ENCODE data around the gene GSTM3. TPM values are rescaled to one million over a fixed set of nuclear protein-coding genes. Genes with fewer than 3 reads are reported as not detected.

GSTM3 gene
- total and polyA plus RNA-seq, 10 of the 15 experiments (the other 5 are each of a cell fraction or from before 2014, with no cell fraction given), result not detected

DNA sequence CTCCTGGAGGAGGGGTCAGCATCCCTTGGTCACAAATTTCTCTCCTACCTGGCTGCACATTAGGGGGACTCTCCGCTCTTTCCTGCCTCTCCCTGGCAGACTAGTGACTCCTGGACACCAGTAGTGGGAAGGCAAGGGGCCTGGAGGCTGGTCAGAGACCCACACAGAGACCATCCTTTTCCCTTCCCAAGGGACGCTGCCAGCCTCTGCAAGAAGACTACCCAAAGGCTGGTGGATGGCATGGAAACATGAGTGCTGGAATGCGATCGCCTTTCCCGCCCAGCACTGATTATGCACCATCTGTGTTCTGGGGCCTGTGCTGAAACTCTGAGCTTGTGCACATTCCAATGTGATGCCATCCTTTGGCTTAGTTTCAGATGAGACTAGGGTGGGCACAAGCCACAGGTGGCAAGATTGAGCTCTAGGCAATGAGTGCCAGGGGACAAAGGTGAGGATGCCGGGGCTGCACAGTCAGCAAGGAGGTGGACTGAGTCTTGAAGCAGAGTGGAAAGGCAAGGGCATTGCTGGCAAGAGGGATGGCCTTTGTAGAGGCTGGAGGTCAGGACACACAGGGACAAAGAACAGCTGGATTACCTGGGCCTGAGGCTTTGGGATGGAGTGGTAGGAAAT is 35.5 kb upstream of the GSTM3 start (continued):
- no peak for TF ChIP-seq E4F1 (IDR thresholded peaks at IDR 0.05; ENCODE audit: borderline replicate concordance, partially characterized antibody)

DNA sequence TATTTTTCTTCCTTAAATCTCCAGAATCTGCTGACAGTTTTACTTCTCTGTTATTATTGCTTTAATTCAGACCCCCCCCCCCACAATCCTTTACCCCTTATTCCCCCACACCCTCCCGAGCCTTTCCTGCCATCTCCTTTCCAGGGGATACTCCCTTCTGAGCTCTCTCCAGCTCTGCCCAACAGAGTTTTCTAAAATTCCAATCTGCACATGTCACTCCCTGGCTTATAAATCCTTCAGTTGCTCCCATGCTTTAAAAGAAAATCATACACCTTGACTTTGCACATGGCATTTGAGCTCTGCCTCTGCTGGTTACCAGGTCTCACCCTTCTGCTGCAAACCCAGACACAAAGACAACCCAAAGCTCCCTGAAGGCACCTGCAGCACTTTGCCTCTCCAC is 34.6 kb upstream of the GSTM3 start:
- Histone ChIP-seq H3K9me3 (replicated peaks; ENCODE audit: control insufficient read depth, insufficient read depth, low read length) (no peaks in the 10 kb centered on the region), H3K4me2 (ENCODE audit: control insufficient read depth, insufficient read depth) (no peak overlapping the region), H3K9ac (ENCODE audit: control insufficient read depth, insufficient read depth, low read length) (no peak overlapping the region), H4K20me1 (ENCODE audit: control insufficient read depth, insufficient read depth) (no peaks in the 10 kb centered on the region), H3K36me3 (ENCODE audit: control insufficient read depth in 2 of 2, insufficient read depth in 2 of 2, low read length in 1 of 2) (no peaks in the 10 kb centered on the region), H3K27ac (ENCODE audit: control insufficient read depth, insufficient read depth) (no peak overlapping the region), H2AFZ (ENCODE audit: control insufficient read depth, low read depth, low read length) (no peak overlapping the region), H3K4me3 (no peak overlapping the region), H3K27me3 (replicated peaks in 1 of 2; ENCODE audit: control insufficient read depth in 2 of 2, insufficient read depth in 2 of 2, low read length in 1 of 2) (0 out of 4 replicates have a peak, but pooled peaks cover 0 to 2% of the 10 kb centered on the region in 2 experiments), H3K79me2 (ENCODE audit: control insufficient read depth, insufficient read depth, low read length) (no peaks in the 10 kb centered on the region), H3K4me1 (ENCODE audit: control insufficient read depth, insufficient read depth, low read length) (no peaks in the 10 kb centered on the region)
- intact Hi-C loops (cut with micrococcal nuclease; ENCODE audit: unreplicated experiment), result loop anchor here (5.0 kb wide), 1 partner anchor 137 kb away; the partner anchor contains the start of gene CSF1
- no peak for DNase-seq (ENCODE audit: low read depth, low spot score)
- WGBS (ENCODE audit: insufficient coverage, insufficient replicate concordance, low lambda C conversion rate, missing lambda C conversion rate), result no CpG with 5 or more reads among the region's 1 CpG
- in situ Hi-C loops (cut with MboI), result loop anchor here (5.0 kb wide), 1 partner anchor 207 kb away; the partner anchor contains the start of gene AHCYL1
- RAD21 ChIA-PET (ENCODE audit: unreplicated experiment), result interaction anchor here (0.6 to 14.8 kb wide), 11 partner anchors 119 to 240 kb away, joined by 3 to 390 read pairs (median 5); partner anchors contain the start of genes AHCYL1, GPR61 and GSTM4
- BruUV-seq (replicated peaks), result no TSS peak
- SMC1A ChIA-PET (ENCODE audit: uncharacterized antibody, unreplicated experiment), result interaction anchor here (1.1 to 23.1 kb wide), 8 partner anchors 87 to 236 kb away, joined by 3 to 431 read pairs (median 40); partner anchors contain the start of genes AHCYL1 and GSTM1
- POLR2A ChIA-PET, result no interaction called here
- CTCF ChIA-PET, result interaction anchor here (1.3 to 27.2 kb wide), 14 partner anchors 10 to 254 kb away, joined by 4 to 759 read pairs (median 15); partner anchors contain the start of genes AHCYL1, GNAI3 and GSTM4
- FAIRE-seq, result no peak
- ATAC-seq, result no peak
- TF ChIP-seq E4F1 (IDR thresholded peaks at IDR 0.05; ENCODE audit: borderline replicate concordance, partially characterized antibody) (no peak), ZNF592 (IDR thresholded peaks at IDR 0.05) (no peak), EZH2 (IDR thresholded peaks at IDR 0.05; ENCODE audit: borderline replicate concordance, control insufficient read depth, low read depth, low read length) (no peak), RFX5 (IDR thresholded peaks at IDR 0.05; ENCODE audit: low read depth, low read length) (no peak), RB1 (IDR thresholded peaks at IDR 0.05; ENCODE audit: borderline replicate concordance) (no peak), RELA (IDR thresholded peaks at IDR 0.05; ENCODE audit: borderline replicate concordance, partially characterized antibody) (no peak), TAF1 (IDR thresholded peaks at IDR 0.05; ENCODE audit: borderline replicate concordance, low read depth, low read length) (no peak), ASH2L (IDR thresholded peaks at IDR 0.05; ENCODE audit: borderline replicate concordance, low read depth) (no peak)

All from GM12878 (cell line).